ENCODE data around the gene WNT9B. TPM values are rescaled to one million over a fixed set of nuclear protein-coding genes. Genes with fewer than 3 reads are reported as not detected.

Gene WNT9B
- total and polyA plus RNA-seq, 9 of the 15 experiments (the other 6 are each of a cell fraction or from before 2014, with no cell fraction given) = not detected

GRCh38 chr17:46925185-46925868 lies 73.9 kb downstream of the WNT9B start:
- FAIRE-seq (peak; percentile 23), DNase-seq (ENCODE audit: extremely low read depth in 1 of 4, low spot score in 3 of 4) (no peak), ATAC-seq (no peak)
- Histone ChIP-seq H3K79me2 (ENCODE audit: control insufficient read depth, insufficient read depth, low read length) (peaks cover 72% of the 10 kb centered on the region), H4K20me1 (replicated peaks; ENCODE audit: control insufficient read depth, insufficient read depth, low read length) (peaks cover 19% of the 10 kb centered on the region), H3K27ac (ENCODE audit: extremely low read depth, low read depth, low read length) (no peak overlapping the region), H3K9me3 (replicated peaks; ENCODE audit: control insufficient read depth, insufficient read depth, low read depth, low read length) (no peaks in the 10 kb centered on the region), H2AFZ (ENCODE audit: low read depth, low read length) (no peak overlapping the region), H3K9ac (ENCODE audit: insufficient read depth in 1 of 2, low read depth in 2 of 2, low read length in 2 of 2) (no peak overlapping the region), H3K4me3 (no peak overlapping the region), H3K9me1 (ENCODE audit: control insufficient read depth, insufficient read depth, low read length) (peaks cover 6% of the 10 kb centered on the region), H3K27me3 (ENCODE audit: control insufficient read depth in 2 of 2, insufficient read depth in 2 of 2, low read length in 2 of 2) (no peaks in the 10 kb centered on the region), H3K4me1 (replicated peaks in 1 of 2; ENCODE audit: control insufficient read depth in 2 of 2, insufficient read depth in 2 of 2, low read length in 2 of 2) (peaks cover 0 to 11% of the 10 kb centered on the region in 2 experiments; a peak in 3 of 5 replicates), H3K4me2 (ENCODE audit: insufficient read depth, low read length) (no peak overlapping the region), H3K36me3 (ENCODE audit: control insufficient read depth, insufficient read depth, low read length) (peaks cover 36% of the 10 kb centered on the region)
- CTCF ChIA-PET (ENCODE audit: low intra/inter-chr PET ratio) = no interaction called here
- TF ChIP-seq ZNF583 (CRISPR knock-in tag; IDR thresholded peaks at IDR 0.05) = no peak
- peak; percentile 92 for TF ChIP-seq ZKSCAN1 (IDR thresholded peaks at IDR 0.05; ENCODE audit: low read depth, low read length)
- peak; percentile 13 to 55; a peak in 1 of 4 replicates for TF ChIP-seq TRIM24 (IDR thresholded peaks at IDR 0.05)
- TF ChIP-seq SMARCA4 (IDR thresholded peaks at IDR 0.05) = no peak
- 0 out of 2 replicates have a peak, but pooled peaks have one; percentile 41 for TF ChIP-seq TRIM28 (IDR thresholded peaks at IDR 0.05)
- no peak for TF ChIP-seq SETDB1 (IDR thresholded peaks at IDR 0.05; ENCODE audit: low read length)
- TF ChIP-seq ZNF316 (IDR thresholded peaks at IDR 0.05) = peak; percentile 62
- TF ChIP-seq E2F4 (CRISPR knock-in tag; IDR thresholded peaks at IDR 0.05; ENCODE audit: low read depth) = no peak
- TF ChIP-seq JUN (IDR thresholded peaks at IDR 0.05; ENCODE audit: borderline replicate concordance, low read depth, low read length) = no peak
- TF ChIP-seq JUN (CRISPR knock-in tag; IDR thresholded peaks at IDR 0.05; ENCODE audit: borderline replicate concordance) = no peak
- 0 out of 4 replicates have a peak, but pooled peaks of 1 of the 2 experiments have one; percentile 28 for TF ChIP-seq MNT (conservative IDR thresholded peaks at IDR 0.05)
- peak; percentile 38; the same call in 1 of the 2 replicates for TF ChIP-seq CEBPB (tag; IDR thresholded peaks at IDR 0.05)
- 59% methylated on average over 5 of the region's 5 CpGs for WGBS (ENCODE audit: insufficient coverage, low coverage, missing lambda C conversion rate)
- in situ Hi-C loops (cut with MboI) (no loop called here), intact Hi-C loops (cut with micrococcal nuclease) (no loop called here)
- no TSS peak for BruUV-seq (replicated peaks)
- POLR2A ChIA-PET = interaction anchor here (1.5 kb wide), 1 partner anchor 9 kb away, joined by 11 read pairs; no protein-coding TSS in a partner anchor

Measured in K562 (cell line).